H1 (cell line): ENCODE data around the gene SPAM1. TPM values are rescaled to one million over a fixed set of nuclear protein-coding genes. Genes with fewer than 3 reads are reported as not detected.

Source experiments
- CTCF ChIA-PET: fragments of 300-600 bp; sonication (Branson Sonifier 250); formaldehyde crosslinking; loops from one replicate; lab custom pipeline; 2021; ENCODE audit not compliant: partially characterized antibody; lab: Charles Lee
- POLR2A ChIA-PET: fragments of 300-600 bp; sonication (Branson Sonifier 250); formaldehyde crosslinking; loops from one replicate; lab custom pipeline; 2021; ENCODE audit warnings: inconsistent platforms; ENCODE audit not compliant: partially characterized antibody; lab: Charles Lee
- DNase-seq, 2 experiments: peaks; one replicate each; pipeline versions ENCODE4 v3.0.0 to v3.0.0-alpha.2; 2010 to 2022; ENCODE audit warnings: low spot score in 2 of 2, low read depth in 1 of 2, mixed read lengths in 1 of 2
- FAIRE-seq: peaks from 2 replicates; lab custom pipeline; 2011; peaks lifted over from hg19 to GRCh38; lab: Jason Lieb, UNC
- H2AFZ ChIP-seq: 2 replicates; pipeline ENCODE4 v1.8.1; 2012; ENCODE audit warnings: low read length, inconsistent platforms
- H2AK5ac ChIP-seq: 2 replicates; pipeline ENCODE4 v1.6.1; 2013; ENCODE audit warnings: low read depth, low read length
- H2BK120ac ChIP-seq: replicated peaks from 2 replicates; pipeline ENCODE3; 2013; ENCODE audit warnings: low read depth, low read length, inconsistent platforms
- H2BK12ac ChIP-seq: 2 replicates; pipeline ENCODE4 v1.6.1; 2013; ENCODE audit warnings: low read depth, low read length
- H2BK15ac ChIP-seq: 2 replicates; pipeline ENCODE4 v1.6.1; 2013; ENCODE audit warnings: low read length
- H2BK20ac ChIP-seq: 2 replicates; pipeline ENCODE4 v1.6.1; 2013; ENCODE audit warnings: low read length
- H2BK5ac ChIP-seq: 2 replicates; pipeline ENCODE4 v1.6.1; 2013; ENCODE audit warnings: low read depth, low read length
- H3K14ac ChIP-seq: 2 replicates; pipeline ENCODE4 v1.6.1; 2013; ENCODE audit warnings: inconsistent platforms; ENCODE audit not compliant: insufficient read length
- H3K18ac ChIP-seq: 2 replicates; pipeline ENCODE4 v1.6.1; 2013; ENCODE audit warnings: low read length; ENCODE audit errors: extremely low read depth
- H3K23ac ChIP-seq: 2 replicates; pipeline ENCODE4 v1.6.1; 2013; ENCODE audit warnings: inconsistent platforms; ENCODE audit not compliant: insufficient read length
- H3K23me2 ChIP-seq: 2 replicates; pipeline ENCODE4 v1.6.1; 2013; ENCODE audit warnings: low read depth, low read length
- H3K27ac ChIP-seq: 2 replicates; pipeline ENCODE4 v1.6.1; 2011; ENCODE audit warnings: low read depth, low read length, inconsistent platforms
- H3K27me3 ChIP-seq, 4 experiments: replicated peaks in 1 of 4; 1 replicate in 1 of 4; 2 replicates in 3 of 4; pipeline versions ENCODE4 v1.6.1 to v1.8.1; 2011 to 2013; ENCODE audit warnings: low read length in 3 of 4, mild to moderate bottlenecking in 3 of 4, inconsistent platforms in 2 of 4, mixed read lengths in 2 of 4, moderate library complexity in 1 of 4; ENCODE audit not compliant: control insufficient read depth in 3 of 4, insufficient read depth in 3 of 4; ENCODE audit errors: extremely low read depth in 1 of 4
- H3K36me3 ChIP-seq, 4 experiments: 2 replicates each; pipeline versions ENCODE4 v1.6.1 to v1.8.1; 2011 to 2013; ENCODE audit warnings: mild to moderate bottlenecking in 4 of 4, low read length in 3 of 4, moderate library complexity in 2 of 4, control low read depth in 1 of 4, inconsistent platforms in 1 of 4; ENCODE audit not compliant: insufficient read depth in 4 of 4, control insufficient read depth in 2 of 4
- H3K4ac ChIP-seq: replicated peaks from 2 replicates; pipeline ENCODE3; 2013; ENCODE audit warnings: low read length, low read depth, mixed read lengths, inconsistent platforms; ENCODE audit not compliant: insufficient read length
- H3K4me1 ChIP-seq, 4 experiments: replicated peaks in 1 of 4; 1 replicate in 1 of 4; 2 replicates in 3 of 4; pipeline versions ENCODE4 v1.6.1 to v1.8.1; 2011 to 2013; ENCODE audit warnings: low read length in 3 of 4, inconsistent platforms in 2 of 4, mixed read lengths in 1 of 4; ENCODE audit not compliant: insufficient read depth in 4 of 4, control insufficient read depth in 3 of 4
- H3K4me2 ChIP-seq, 2 experiments: 2 replicates each; pipeline versions ENCODE4 v1.6.1 to v1.8.1; 2011 to 2013; ENCODE audit warnings: low read depth in 2 of 2, low read length in 2 of 2, control low read depth in 1 of 2, inconsistent platforms in 1 of 2, mild to moderate bottlenecking in 1 of 2; ENCODE audit not compliant: insufficient read depth in 1 of 2
- H3K4me3 ChIP-seq, 4 experiments: fragments of 200-600, 300-600 bp in 1 of 4; sonication (generic), shearing (Covaris generic), sonication (Bioruptor Twin) in 1 of 4; 2 replicates each; pipeline versions ENCODE4 v1.5.1 to v1.8.1; 2011 to 2016; ENCODE audit warnings: low read length in 4 of 4, low read depth in 3 of 4, control low read depth in 2 of 4, inconsistent platforms in 2 of 4, mild to moderate bottlenecking in 2 of 4, mixed read lengths in 1 of 4, moderate library complexity in 1 of 4; ENCODE audit not compliant: insufficient read depth in 2 of 4; ENCODE audit errors: extremely low read depth in 1 of 4
- H3K56ac ChIP-seq: replicated peaks from 2 replicates; pipeline ENCODE3; 2013; ENCODE audit warnings: low read depth, mild to moderate bottlenecking, mixed read lengths, low read length, inconsistent platforms; ENCODE audit not compliant: insufficient read length
- H3K79me1 ChIP-seq: 2 replicates; pipeline ENCODE4 v1.6.1; 2013; ENCODE audit warnings: low read depth, low read length, control low read depth
- H3K79me2 ChIP-seq, 2 experiments: 2 replicates each; pipeline versions ENCODE4 v1.6.1 to v1.8.1; 2012 to 2013; ENCODE audit warnings: low read length in 2 of 2, mild to moderate bottlenecking in 2 of 2, inconsistent platforms in 1 of 2; ENCODE audit not compliant: insufficient read depth in 2 of 2, control insufficient read depth in 1 of 2
- H3K9ac ChIP-seq, 4 experiments: replicated peaks in 1 of 4; 1 replicate in 1 of 4; 2 replicates in 3 of 4; pipeline versions ENCODE4 v1.6.1 to v1.8.1; 2011 to 2013; ENCODE audit warnings: low read depth in 3 of 4, low read length in 3 of 4, control low read depth in 2 of 4, mild to moderate bottlenecking in 2 of 4, moderate library complexity in 2 of 4, inconsistent platforms in 1 of 4; ENCODE audit errors: extremely low read depth in 1 of 4
- H3K9me3 ChIP-seq, 2 experiments: 2 replicates each; pipeline versions ENCODE4 v1.6.1 to v1.8.1; 2012 to 2013; ENCODE audit warnings: mild to moderate bottlenecking in 2 of 2, moderate library complexity in 2 of 2, control low read depth in 1 of 2, inconsistent platforms in 1 of 2, low read depth in 1 of 2, low read length in 1 of 2, mixed read lengths in 1 of 2; ENCODE audit not compliant: insufficient read depth in 2 of 2
- H4K20me1 ChIP-seq, 2 experiments: replicated peaks in 1 of 2; 2 replicates each; pipeline versions ENCODE3 to v1.8.1; 2011 to 2013; ENCODE audit warnings: inconsistent platforms in 2 of 2, low read length in 2 of 2, mild to moderate bottlenecking in 1 of 2; ENCODE audit not compliant: insufficient read depth in 2 of 2, control insufficient read depth in 1 of 2
- H4K5ac ChIP-seq: 2 replicates; pipeline ENCODE4 v1.6.1; 2013; ENCODE audit warnings: low read length, low read depth, mixed read lengths, inconsistent platforms; ENCODE audit not compliant: insufficient read length
- H4K8ac ChIP-seq: 2 replicates; pipeline ENCODE4 v1.8.0; 2013; ENCODE audit warnings: mild to moderate bottlenecking, moderate library complexity, low read length, inconsistent platforms; ENCODE audit not compliant: insufficient read depth; ENCODE audit errors: extremely low read depth
- H4K91ac ChIP-seq: replicated peaks from 2 replicates; pipeline ENCODE3; 2013; ENCODE audit warnings: low read length, mixed read lengths, inconsistent platforms; ENCODE audit not compliant: insufficient read length
- EGR1 ChIP-seq: IDR thresholded peaks from 2 replicates; pipeline ENCODE4 v1.6.1; 2011; ENCODE audit warnings: low read depth, low read length, borderline replicate concordance
- FOSL1 ChIP-seq: IDR thresholded peaks from 2 replicates; pipeline ENCODE4 v1.6.1; 2011; ENCODE audit warnings: mild to moderate bottlenecking, low read depth, low read length, moderate library complexity; ENCODE audit not compliant: insufficient read depth
- SIRT6 ChIP-seq: IDR thresholded peaks from one replicate; pipeline ENCODE4 v1.7.1; 2012; ENCODE audit warnings: low read length, inconsistent platforms
- TAF1 ChIP-seq: IDR thresholded peaks from 2 replicates; pipeline ENCODE4 v1.6.1; 2011; ENCODE audit warnings: mild to moderate bottlenecking, low read depth, low read length
- polyA plus RNA-seq, 7 experiments: library from polyadenylated mRNA; depleted of rRNA in 3 of 7; stranded (reverse) in 5 of 7; unstranded in 2 of 7; fragments of >200 nt in 5 of 7; fragments of 200-250 nt in 2 of 7; gene quantifications; 1 replicate in 5 of 7; 2 replicates in 1 of 7; 4 replicates in 1 of 7; pipeline versions ENCODE4 v1.2.1 to v1.2.3, GENCODE V29; 2011 to 2013; ENCODE audit warnings: missing spikeins in 2 of 7, mixed read lengths in 2 of 7
- total RNA-seq: library from RNA; stranded (reverse); fragmentation: NEBNext Ultra II Directional; extraction: Animal tissue kit (Norgen Biotek cat#: 25700); gene quantifications from 2 replicates; pipeline ENCODE4 v1.2.1, GENCODE V29; 2021

Gene SPAM1
- total and polyA plus RNA-seq, 2 of the 8 experiments (the other 6 are each of a cell fraction or from before 2014, with no cell fraction given), result not detected

DNA sequence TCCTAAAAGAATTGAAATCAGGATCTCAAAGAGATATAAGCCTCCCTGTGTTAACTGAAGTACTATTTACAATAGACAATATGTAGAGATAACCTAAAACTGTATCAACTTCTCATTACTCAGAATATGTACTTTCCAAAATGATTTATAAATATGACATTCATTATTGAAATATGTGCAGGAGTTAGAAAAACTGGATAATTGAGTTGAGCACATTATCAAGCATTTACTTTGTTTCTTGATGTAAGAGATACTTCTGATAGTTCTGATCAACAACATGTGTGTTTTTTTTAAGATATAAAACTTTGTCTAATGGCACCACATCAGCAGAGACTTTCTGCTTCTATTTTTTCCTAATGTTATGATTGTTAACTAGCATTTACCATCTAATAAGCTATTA, 41.9 kb upstream of the SPAM1 start:
- Histone ChIP-seq H3K4me1 (no peaks in the 10 kb centered on the region), H2BK12ac (no peak overlapping the region), H3K9me3 (no peaks in the 10 kb centered on the region), H3K27me3 (no peaks in the 10 kb centered on the region), H3K14ac (no peak overlapping the region), H3K27ac (no peak overlapping the region), H3K4me2 (no peak overlapping the region), H4K8ac (no peak overlapping the region), H3K18ac (no peak overlapping the region), H2AFZ (no peak overlapping the region), H2BK5ac (no peak overlapping the region), H4K20me1 (no peaks in the 10 kb centered on the region), H2AK5ac (no peak overlapping the region), H3K4ac (no peak overlapping the region), H3K9ac (no peak overlapping the region), H3K79me2 (no peaks in the 10 kb centered on the region), H3K23ac (no peak overlapping the region), H3K4me3 (no peak overlapping the region), H4K5ac (no peak overlapping the region), H3K23me2 (no peaks in the 10 kb centered on the region), H3K79me1 (no peaks in the 10 kb centered on the region), H2BK20ac (no peak overlapping the region), H2BK15ac (no peak overlapping the region), H3K56ac (no peak overlapping the region), H4K91ac (no peak overlapping the region), H3K36me3 (no peaks in the 10 kb centered on the region), H2BK120ac (no peak overlapping the region)
- no peak for FAIRE-seq
- POLR2A ChIA-PET, result no interaction called here
- CTCF ChIA-PET, result interaction anchor here (1.4 kb wide), 1 partner anchor 18 kb away, joined by 4 read pairs; no protein-coding TSS in a partner anchor
- no peak for DNase-seq
- TF ChIP-seq FOSL1, result no peak
- TF ChIP-seq TAF1, result no peak
- TF ChIP-seq EGR1, result no peak
- no peak for TF ChIP-seq SIRT6
